ENCODE results near the gene NEK6. TPM values are rescaled to one million over a fixed set of nuclear protein-coding genes. Genes with fewer than 3 reads are reported as not detected.

The NEK6 gene
- total and polyA plus RNA-seq, 2 experiments from 2014 or later, result 33.5 to 44.7 TPM

GRCh38 chr9:124349675-124350493, 92.1 kb downstream of the NEK6 start:
- H3K4me2 ChIP-seq, result no peak overlapping the region
- H3K9me3 ChIP-seq (ENCODE audit: low read depth), result no peaks in the 10 kb centered on the region
- no peaks in the 10 kb centered on the region for H3K9me2 ChIP-seq (replicated peaks; ENCODE audit: insufficient read depth)
- no peaks in the 10 kb centered on the region for H3K27me3 ChIP-seq
- no peaks in the 10 kb centered on the region for H3K79me2 ChIP-seq
- no peaks in the 10 kb centered on the region for H3K36me3 ChIP-seq (replicated peaks; ENCODE audit: insufficient read depth, low read depth)
- no peaks in the 10 kb centered on the region for H3K4me1 ChIP-seq (ENCODE audit: insufficient read depth)
- 93% methylated on average over 23 of the region's 25 CpGs for WGBS (ENCODE audit: low lambda C conversion rate, missing lambda C conversion rate)
- peaks cover 2% of the 10 kb centered on the region for H4K20me1 ChIP-seq (ENCODE audit: insufficient read depth, poor library complexity, severe bottlenecking)
- no peak overlapping the region for H2AFZ ChIP-seq
- no peak overlapping the region for H3K27ac ChIP-seq
- TF ChIP-seq EZH2 (IDR thresholded peaks at IDR 0.05; ENCODE audit: borderline replicate concordance), result no peak
- no peak for TF ChIP-seq CTCF (IDR thresholded peaks at IDR 0.05; ENCODE audit: poor library complexity)
- TF ChIP-seq EZH2phosphoT487 (IDR thresholded peaks at IDR 0.05; ENCODE audit: low read depth, severe bottlenecking, unreplicated experiment), result no peak
- no peak for DNase-seq (ENCODE audit: low spot score)
- H3K4me3 ChIP-seq, result no peak overlapping the region

GRCh38 chr9:124350494-124351263, 92.9 kb downstream of the NEK6 start:
- Histone ChIP-seq H3K27ac (no peak overlapping the region), H3K27me3 (no peaks in the 10 kb centered on the region), H3K9me2 (replicated peaks; ENCODE audit: insufficient read depth) (no peaks in the 10 kb centered on the region), H3K4me2 (no peak overlapping the region), H3K4me1 (ENCODE audit: insufficient read depth) (no peaks in the 10 kb centered on the region), H3K36me3 (replicated peaks; ENCODE audit: insufficient read depth, low read depth) (no peaks in the 10 kb centered on the region), H4K20me1 (ENCODE audit: insufficient read depth, poor library complexity, severe bottlenecking) (peaks cover 3% of the 10 kb centered on the region), H2AFZ (no peak overlapping the region), H3K79me2 (no peaks in the 10 kb centered on the region), H3K4me3 (no peak overlapping the region), H3K9me3 (ENCODE audit: low read depth) (no peaks in the 10 kb centered on the region)
- WGBS (ENCODE audit: low lambda C conversion rate, missing lambda C conversion rate), result 94% methylated on average over 16 of the region's 16 CpGs
- no peak for TF ChIP-seq CTCF (IDR thresholded peaks at IDR 0.05; ENCODE audit: poor library complexity)
- TF ChIP-seq EZH2phosphoT487 (IDR thresholded peaks at IDR 0.05; ENCODE audit: low read depth, severe bottlenecking, unreplicated experiment), result no peak
- TF ChIP-seq EZH2 (IDR thresholded peaks at IDR 0.05; ENCODE audit: borderline replicate concordance), result no peak
- no peak for DNase-seq (ENCODE audit: low spot score)

- no peaks in the 10 kb centered on the region for H3K27me3 ChIP-seq
- H3K27ac ChIP-seq, result no peak overlapping the region
- no peaks in the 10 kb centered on the region for H3K36me3 ChIP-seq (replicated peaks; ENCODE audit: insufficient read depth, low read depth)
- no peak overlapping the region for H3K4me2 ChIP-seq
- WGBS (ENCODE audit: low lambda C conversion rate, missing lambda C conversion rate), result 89% methylated on average over 15 of the region's 15 CpGs
- DNase-seq (ENCODE audit: low spot score), result no peak
- H3K4me3 ChIP-seq, result no peak overlapping the region
- H2AFZ ChIP-seq, result no peak overlapping the region
- no peaks in the 10 kb centered on the region for H3K9me3 ChIP-seq (ENCODE audit: low read depth)
- H3K4me1 ChIP-seq (ENCODE audit: insufficient read depth), result no peaks in the 10 kb centered on the region
- no peaks in the 10 kb centered on the region for H3K79me2 ChIP-seq
- no peaks in the 10 kb centered on the region for H3K9me2 ChIP-seq (replicated peaks; ENCODE audit: insufficient read depth)
- peaks cover 13% of the 10 kb centered on the region for H4K20me1 ChIP-seq (ENCODE audit: insufficient read depth, poor library complexity, severe bottlenecking)
- TF ChIP-seq CTCF (IDR thresholded peaks at IDR 0.05; ENCODE audit: poor library complexity), result no peak
- TF ChIP-seq EZH2 (IDR thresholded peaks at IDR 0.05; ENCODE audit: borderline replicate concordance), result no peak
- TF ChIP-seq EZH2phosphoT487 (IDR thresholded peaks at IDR 0.05; ENCODE audit: low read depth, severe bottlenecking, unreplicated experiment), result no peak
These were observed 94.1 kb downstream of the NEK6 start for GRCh38 chr9:124351672-124352468.

All from hepatocyte (in vitro differentiated cells).